ENCODE results near the gene CFAP44.
"Not testable (repeated sequence)": the region's sequence is repeated elsewhere in the genome, so short reads cannot be mapped to it uniquely, and the experiment has no call there.

The CFAP44 gene

GRCh38 chr3:113441051-113441770, at the start of gene CFAP44:
TSS of gene CFAP44 (minus strand) at chr3:113441493. CDS start at chr3:113433664, 7,829 bp downstream.
- peak; percentile 27 to 43 for DNase-seq (ENCODE audit: extremely low read depth in 1 of 2, low read depth in 1 of 2)

- DNase-seq (ENCODE audit: extremely low read depth in 1 of 2, low read depth in 1 of 2), result peak in 1 of 2 donors; percentile 7
Measured at GRCh38 chr3:113485161-113485609, 43.9 kb upstream of the CFAP44 start.

- no peak for DNase-seq (ENCODE audit: extremely low read depth in 1 of 2, low read depth in 1 of 2)
Measured at GRCh38 chr3:113468539-113468938, 27.2 kb upstream of the CFAP44 start.

- DNase-seq (ENCODE audit: extremely low read depth in 1 of 2, low read depth in 1 of 2), result no peak
Measured at GRCh38 chr3:113461488-113461887, 20.2 kb upstream of the CFAP44 start.

- not testable (repeated sequence) for DNase-seq (ENCODE audit: extremely low read depth in 1 of 2, low read depth in 1 of 2)
Measured at GRCh38 chr3:113458554-113458953, 17.3 kb upstream of the CFAP44 start.

- no peak for DNase-seq (ENCODE audit: extremely low read depth in 1 of 2, low read depth in 1 of 2)
Measured at GRCh38 chr3:113455446-113455845, 14.2 kb upstream of the CFAP44 start.

- no peak for DNase-seq (ENCODE audit: extremely low read depth in 1 of 2, low read depth in 1 of 2)
Measured at GRCh38 chr3:113454630-113455029, 13.3 kb upstream of the CFAP44 start.

- DNase-seq (ENCODE audit: extremely low read depth in 1 of 2, low read depth in 1 of 2), result no peak
Measured at GRCh38 chr3:113454057-113454456, 12.8 kb upstream of the CFAP44 start.

GRCh38 chr3:113450911-113451310, 9.6 kb upstream of the CFAP44 start:
- DNase-seq (ENCODE audit: extremely low read depth in 1 of 2, low read depth in 1 of 2), result no peak

- no peak for DNase-seq (ENCODE audit: extremely low read depth in 1 of 2, low read depth in 1 of 2)
Measured at GRCh38 chr3:113439606-113440005, 1.7 kb downstream of the CFAP44 start.

GRCh38 chr3:113438224-113438623, 3.1 kb downstream of the CFAP44 start:
- DNase-seq (ENCODE audit: extremely low read depth in 1 of 2, low read depth in 1 of 2), result no peak

- no peak for DNase-seq (ENCODE audit: extremely low read depth in 1 of 2, low read depth in 1 of 2)
Measured at GRCh38 chr3:113437411-113437810, 3.9 kb downstream of the CFAP44 start.

- DNase-seq (ENCODE audit: extremely low read depth in 1 of 2, low read depth in 1 of 2), result no peak
Measured at GRCh38 chr3:113436809-113437208, 4.5 kb downstream of the CFAP44 start.

- DNase-seq (ENCODE audit: extremely low read depth in 1 of 2, low read depth in 1 of 2), result no peak
Measured at GRCh38 chr3:113431811-113432210, 9.5 kb downstream of the CFAP44 start.

GRCh38 chr3:113428581-113428980, 12.7 kb downstream of the CFAP44 start:
- DNase-seq (ENCODE audit: extremely low read depth in 1 of 2, low read depth in 1 of 2), result no peak

- no peak for DNase-seq (ENCODE audit: extremely low read depth in 1 of 2, low read depth in 1 of 2)
Measured at GRCh38 chr3:113423699-113424098, 17.6 kb downstream of the CFAP44 start.

- no peak for DNase-seq (ENCODE audit: extremely low read depth in 1 of 2, low read depth in 1 of 2)
Measured at GRCh38 chr3:113421082-113421481, 20.2 kb downstream of the CFAP44 start.

GRCh38 chr3:113409676-113410075, 31.6 kb downstream of the CFAP44 start:
- DNase-seq (ENCODE audit: extremely low read depth in 1 of 2, low read depth in 1 of 2), result no peak

GRCh38 chr3:113405180-113405579, 36.1 kb downstream of the CFAP44 start:
- no peak for DNase-seq (ENCODE audit: extremely low read depth in 1 of 2, low read depth in 1 of 2)

- DNase-seq (ENCODE audit: extremely low read depth in 1 of 2, low read depth in 1 of 2), result no peak
Measured at GRCh38 chr3:113404637-113405036, 36.7 kb downstream of the CFAP44 start.
